Posterior cingulate gyrus (tissue), 11 donors: ENCODE measurements around the gene WBP11.
A peak's percentile ranks its signal among the peaks of the same experiment; 100 is the strongest.

ENCODE experiments used
- DNase-seq, 10 donors: peaks; one replicate each; pipeline versions ENCODE4 v3.0.0 to v3.0.0-alpha.2; 2020 to 2021; ENCODE audit warnings: mixed read lengths in 3 of 10
- intact Hi-C: fragments of 100-400 bp; cut with DNase I; formaldehyde crosslinking; loops from one replicate; pipeline ENCODE4 v1.15.1; 2023

WBP11 gene

DNA sequence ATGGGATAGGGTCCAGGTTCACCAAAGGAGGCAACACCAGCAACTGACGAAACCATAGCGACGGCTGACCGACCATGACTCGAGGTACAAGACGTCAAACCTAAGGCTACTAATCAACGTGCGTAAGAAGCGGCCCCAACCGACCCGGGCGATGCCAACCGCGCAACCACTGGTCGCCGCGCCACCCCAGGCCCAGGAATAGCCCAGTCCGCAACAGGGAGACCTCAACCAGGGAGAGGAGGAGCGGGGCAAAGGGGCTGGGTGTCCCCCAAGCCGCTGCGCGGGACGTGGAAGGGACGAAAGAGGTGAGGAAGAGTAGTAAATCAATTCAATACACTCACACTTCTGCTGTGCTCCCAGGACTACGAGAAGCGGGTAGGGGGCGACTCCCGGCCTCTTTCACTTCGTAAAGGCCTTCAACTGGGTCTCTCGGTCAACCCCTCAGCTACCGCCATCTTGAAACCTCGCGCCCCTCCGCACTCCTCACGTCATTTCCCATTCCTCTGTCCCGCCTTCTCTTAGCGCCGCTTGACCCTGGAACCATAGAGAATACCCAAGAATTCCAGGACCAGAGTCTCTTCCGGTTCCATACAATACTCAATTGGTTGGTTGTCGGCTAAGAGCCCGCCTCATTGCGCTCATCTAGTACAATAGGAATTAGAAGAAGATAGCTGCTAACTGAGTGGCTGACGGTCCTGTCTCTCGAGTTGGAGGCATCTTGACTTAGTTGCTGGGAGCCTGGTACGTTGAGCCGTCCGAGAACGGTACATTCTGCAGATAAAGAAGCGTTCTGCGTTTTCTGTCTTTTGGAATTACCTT, at the start of gene WBP11, which contains the start of gene C12orf60:
Gene WBP11, minus strand, starts transcription at position 468 of the 819 bp plus-strand sequence. CDS start 2,095 bp downstream, outside the sequence.
Gene C12orf60, plus strand, starts transcription at position 660 of the 819 bp plus-strand sequence. CDS start 19,266 bp downstream, outside the sequence.
- intact Hi-C loops: loop anchor here (2.0 kb wide), 1 partner anchor 28 kb away; a partner anchor contains a TSS
- DNase-seq: peak; percentile 88 to 99 (median 90)

DNA sequence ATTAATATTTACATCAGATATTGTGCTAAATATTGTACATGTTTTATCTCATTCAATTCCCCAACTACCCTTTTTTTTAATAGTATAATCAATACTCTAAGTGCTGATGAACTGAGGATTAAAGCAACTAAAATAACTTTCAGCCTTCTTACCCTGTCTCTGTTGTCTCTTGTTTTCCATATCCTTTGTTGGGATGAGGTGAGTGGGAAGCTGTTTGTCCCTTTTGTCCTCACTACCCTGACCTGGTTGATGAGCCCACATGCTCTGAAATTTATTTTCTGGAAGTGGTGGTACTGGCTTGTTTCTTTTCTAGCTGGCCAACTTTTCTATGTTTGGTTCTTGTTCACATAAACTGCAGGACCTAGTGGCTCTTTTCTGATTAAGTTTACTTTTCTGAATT, 49.6 kb upstream of the WBP11 start:
- no peak for DNase-seq
- intact Hi-C loops: no loop called here

- intact Hi-C loops: no loop called here
- peak in 1 of 10 donors; percentile 47 for DNase-seq
Observed at GRCh38 chr12:14850929-14851663, 47.8 kb upstream of the WBP11 start.

GRCh38 chr12:14849661-14850060, 46.4 kb upstream of the WBP11 start:
- intact Hi-C loops: loop anchor here (10.0 kb wide), 1 partner anchor 425 kb away; no protein-coding TSS in a partner anchor
- no peak for DNase-seq

DNA sequence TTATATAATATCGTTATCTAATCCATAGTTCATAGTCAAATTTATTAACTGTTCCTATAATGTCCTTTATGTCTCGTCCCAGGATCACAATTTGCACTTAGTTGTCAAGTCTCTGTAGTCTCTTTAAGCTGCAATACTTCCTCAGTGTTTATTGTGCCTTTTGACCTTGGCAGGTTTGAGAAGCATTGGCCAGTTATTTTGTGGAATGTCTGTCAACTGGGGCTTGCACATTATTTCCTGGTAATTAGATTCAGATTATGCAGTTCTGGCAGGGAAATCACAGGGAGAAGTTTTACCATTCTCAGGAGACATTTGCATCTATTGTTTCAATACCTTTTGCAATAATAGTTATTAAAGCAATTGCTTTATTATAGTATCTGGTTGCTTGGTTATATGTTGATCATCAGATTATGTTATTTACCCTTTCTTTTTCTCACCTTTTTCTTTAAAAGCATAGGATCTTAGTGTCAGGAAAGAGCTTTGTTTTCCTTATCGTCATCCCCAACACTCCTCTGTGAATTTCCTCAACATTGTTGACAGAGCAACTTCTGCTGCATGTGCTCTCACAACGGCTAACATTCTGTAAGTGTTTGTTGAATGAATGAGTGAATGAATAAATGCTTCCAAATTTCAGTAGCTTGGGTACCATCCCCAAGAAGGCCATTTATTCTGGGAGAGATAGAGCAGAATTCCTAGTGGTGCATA, 43.8 kb upstream of the WBP11 start:
- intact Hi-C loops: loop anchor here (10.0 kb wide), 1 partner anchor 428 kb away; no protein-coding TSS in a partner anchor
- DNase-seq: no peak

- DNase-seq: no peak
- intact Hi-C loops: loop anchor here (10.0 kb wide), 1 partner anchor 429 kb away; no protein-coding TSS in a partner anchor
Observed at GRCh38 chr12:14846042-14846587, 42.8 kb upstream of the WBP11 start.

DNA sequence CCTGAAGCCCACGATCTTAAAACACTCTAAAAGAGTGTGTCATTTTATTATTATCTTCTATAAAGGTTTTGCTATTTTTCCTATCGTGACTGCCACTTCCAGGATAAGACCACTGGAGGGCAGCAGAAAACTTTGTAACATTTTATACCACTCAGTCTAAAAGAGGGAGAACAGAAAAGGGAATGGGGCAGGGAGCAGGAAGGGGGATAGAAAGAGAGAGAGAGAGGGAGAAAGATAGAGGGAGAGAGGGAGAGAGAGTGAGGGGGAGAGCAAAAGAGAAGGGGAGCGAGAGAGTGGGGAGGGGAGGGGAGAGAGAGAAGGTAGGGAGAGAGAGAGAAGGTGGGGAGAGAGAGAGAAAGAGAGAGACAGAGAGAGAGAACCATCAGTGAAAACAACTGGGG, 42.1 kb upstream of the WBP11 start:
- peak in 3 of 10 donors; percentile 24 to 40 (median 31) for DNase-seq
- intact Hi-C loops: loop anchor here (1.0 to 10.0 kb wide), 4 partner anchors 48 to 429 kb away; partner anchors contain the start of gene RERG

GRCh38 chr12:14844401-14844800, 41.1 kb upstream of the WBP11 start:
- intact Hi-C loops: loop anchor here (2.0 to 10.0 kb wide), 2 partner anchors 376 to 430 kb away; partner anchors contain the start of gene RERG
- no peak for DNase-seq

DNA sequence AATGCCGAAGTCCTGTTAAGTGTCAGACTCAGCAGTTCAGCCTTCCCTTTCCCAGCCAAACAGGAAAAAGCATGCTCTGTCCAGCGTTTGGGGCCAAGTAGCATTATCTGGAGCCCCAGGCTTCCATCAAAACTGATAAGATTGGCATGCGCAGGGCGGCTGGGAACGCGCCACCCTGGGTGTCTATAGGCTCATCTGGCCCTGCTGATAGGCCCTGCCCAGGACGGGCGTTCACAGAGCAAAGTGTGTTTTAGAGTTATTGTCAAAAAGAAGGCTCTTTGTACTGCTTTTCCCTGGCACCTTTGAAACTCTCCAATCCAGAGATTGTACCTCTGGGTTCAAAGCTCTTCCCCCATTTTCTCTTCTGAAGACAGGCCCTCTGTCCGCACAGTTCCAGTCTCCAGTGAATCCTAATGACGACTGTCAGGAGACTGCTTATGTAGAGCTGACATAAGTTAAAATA, 40.2 kb upstream of the WBP11 start, which contains the start of gene ART4:
Gene ART4, minus strand, starts transcription at position 102 of the 463 bp plus-strand sequence. CDS start 413 bp downstream, outside the sequence.
- DNase-seq: no peak
- intact Hi-C loops: loop anchor here (10.0 kb wide), 1 partner anchor 431 kb away; no protein-coding TSS in a partner anchor

GRCh38 chr12:14842315-14842714, 39.0 kb upstream of the WBP11 start:
- no peak for DNase-seq
- intact Hi-C loops: loop anchor here (10.0 kb wide), 1 partner anchor 432 kb away; no protein-coding TSS in a partner anchor

DNA sequence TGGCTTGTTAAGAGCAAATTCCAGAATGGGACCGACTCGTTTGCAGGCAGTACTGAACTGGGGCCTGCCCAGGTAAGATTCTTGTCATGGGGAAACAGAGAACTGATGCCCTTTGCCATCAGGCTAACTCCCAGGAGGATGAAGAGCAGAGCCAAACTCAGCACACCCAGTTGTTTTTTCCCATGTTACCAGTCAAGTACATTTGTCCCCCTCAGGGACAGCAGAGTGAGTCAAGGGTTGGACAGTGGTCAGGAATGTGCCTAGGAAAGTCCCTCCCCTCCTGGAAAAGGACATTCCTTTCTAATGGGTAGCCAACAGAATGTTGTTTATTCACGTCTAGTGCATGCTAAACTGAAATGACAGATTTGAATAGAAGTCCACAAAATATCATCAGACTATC, 38.5 kb upstream of the WBP11 start:
- intact Hi-C loops: loop anchor here (10.0 kb wide), 1 partner anchor 433 kb away; no protein-coding TSS in a partner anchor
- no peak for DNase-seq

GRCh38 chr12:14840616-14841015, 37.3 kb upstream of the WBP11 start:
- intact Hi-C loops: loop anchor here (10.0 kb wide), 1 partner anchor 434 kb away; no protein-coding TSS in a partner anchor
- DNase-seq: no peak

DNA sequence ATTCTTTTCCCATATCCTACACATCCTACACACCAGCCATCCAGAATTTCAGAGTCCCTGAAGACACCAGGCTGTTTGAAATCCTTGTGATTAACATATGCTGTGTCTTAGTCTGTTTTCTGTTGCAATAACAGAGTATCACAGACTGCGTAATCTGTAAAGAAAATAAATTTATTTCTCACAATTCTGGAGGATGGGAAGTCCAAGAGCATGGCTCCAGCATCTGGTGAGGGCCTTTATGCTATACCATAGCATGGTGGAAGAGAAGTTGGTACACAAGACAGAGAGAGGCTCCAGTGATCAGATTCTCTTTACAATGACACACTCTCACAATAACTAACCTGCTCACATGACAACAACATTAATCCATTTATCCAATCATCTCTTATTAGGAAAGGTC, 36.0 kb upstream of the WBP11 start:
- DNase-seq: no peak
- intact Hi-C loops: no loop called here

DNA sequence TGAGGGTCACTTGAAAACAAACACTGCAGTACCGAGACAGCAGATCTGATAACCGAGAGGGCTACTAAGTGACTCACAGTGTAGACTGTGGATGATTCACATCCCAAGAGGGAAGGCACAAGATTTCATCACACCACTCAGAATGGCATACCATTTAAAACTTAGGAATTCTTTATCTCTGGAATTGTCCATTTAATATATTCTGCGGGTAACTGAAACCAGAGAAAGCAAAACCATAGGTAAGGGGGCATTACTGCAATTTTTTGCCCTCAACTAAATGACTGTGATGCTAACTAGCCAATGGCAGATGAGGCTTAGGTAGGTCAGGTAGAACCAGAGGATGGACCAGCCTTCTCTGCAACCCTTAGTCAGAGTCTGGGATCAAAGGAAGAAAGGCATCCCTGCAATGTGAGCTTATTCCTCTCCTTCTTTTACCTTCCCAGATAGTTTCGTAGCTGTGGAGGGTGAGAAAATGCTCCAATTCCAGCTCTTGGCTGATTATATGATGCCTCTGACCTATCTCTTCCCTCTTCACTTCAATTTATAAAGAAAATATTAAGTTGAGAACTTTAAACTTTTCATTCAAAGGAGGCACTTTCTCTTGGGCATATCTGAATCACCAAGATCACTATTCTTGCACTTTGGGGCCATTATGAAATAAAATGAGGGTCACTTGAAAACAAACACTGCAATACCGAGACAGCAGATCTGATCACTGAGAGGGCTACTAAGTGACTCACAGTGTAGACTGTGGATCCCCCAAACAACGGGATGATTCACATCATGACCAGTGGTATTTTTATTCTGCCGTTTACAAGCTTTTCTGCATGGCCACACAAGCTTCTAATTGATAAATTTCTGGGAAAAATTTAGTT, 33.3 kb upstream of the WBP11 start:
- DNase-seq: no peak
- intact Hi-C loops: no loop called here

GRCh38 chr12:14834509-14834908, 31.2 kb upstream of the WBP11 start:
- DNase-seq: no peak
- intact Hi-C loops: no loop called here

- DNase-seq: no peak
- intact Hi-C loops: no loop called here
Observed at GRCh38 chr12:14833952-14834351, 30.7 kb upstream of the WBP11 start.

DNA sequence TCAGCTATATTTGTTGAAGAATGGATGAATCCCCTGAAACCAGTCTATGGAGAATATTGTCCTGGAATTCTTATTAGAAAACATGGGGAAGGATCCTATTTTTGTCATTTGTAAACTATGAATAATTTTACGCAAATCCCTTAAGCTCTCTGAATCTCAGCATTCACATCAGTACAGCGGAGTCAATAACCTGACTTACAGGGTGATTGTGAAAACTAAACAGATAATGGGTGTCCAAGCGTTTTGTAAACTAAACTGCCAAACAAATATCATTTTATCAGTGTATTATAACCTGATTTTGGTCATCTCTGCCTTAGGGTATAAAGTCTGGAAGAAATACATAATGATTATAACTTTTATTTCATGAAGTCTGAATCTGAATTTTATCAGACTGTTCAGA, 30.1 kb upstream of the WBP11 start:
- DNase-seq: no peak
- intact Hi-C loops: no loop called here

DNA sequence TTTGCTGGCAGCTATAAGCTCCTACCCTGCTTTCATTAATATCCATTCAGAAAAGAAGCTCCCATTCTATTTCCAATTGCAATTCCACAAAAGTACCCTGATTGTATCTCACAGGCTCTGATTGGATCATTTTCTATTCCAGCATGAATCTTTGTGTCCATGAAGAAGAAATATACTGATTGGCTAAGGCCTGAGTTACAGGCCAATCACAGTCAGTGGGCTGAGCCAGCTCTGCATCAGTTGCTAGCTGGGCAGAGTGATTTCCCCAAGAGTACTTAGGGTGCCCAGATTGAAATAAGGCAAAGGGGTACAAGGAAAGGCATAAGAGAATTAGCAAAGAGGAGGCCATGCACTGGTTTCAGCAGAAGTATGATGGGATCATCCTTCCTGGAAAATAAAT, 25.6 kb upstream of the WBP11 start:
- intact Hi-C loops: no loop called here
- no peak for DNase-seq

- intact Hi-C loops: no loop called here
- no peak for DNase-seq
Observed at GRCh38 chr12:14827043-14827442, 23.8 kb upstream of the WBP11 start.
